GM13976 (cell line): ENCODE data around the gene YARS1.

Experiments
- DNase-seq: peaks from one replicate; pipeline ENCODE4 v3.0.0; 2012; ENCODE audit warnings: low spot score
- CTCF ChIP-seq: IDR thresholded peaks from 2 replicates; pipeline ENCODE4 v1.5.1; 2012; ENCODE audit warnings: borderline replicate concordance, mild to moderate bottlenecking; ENCODE audit not compliant: insufficient read depth; ENCODE audit errors: extremely low read depth, missing control alignments, control extremely low read depth
- in situ Hi-C: fragments of 300-500 bp; cut with MboI; formaldehyde crosslinking; loops from one replicate; pipeline ENCODE4 v1.12.0; 2022; ENCODE audit warnings: low sequenced_read_pairs, mixed read lengths, inconsistent platforms; ENCODE audit not compliant: unreplicated experiment

The YARS1 gene

DNA sequence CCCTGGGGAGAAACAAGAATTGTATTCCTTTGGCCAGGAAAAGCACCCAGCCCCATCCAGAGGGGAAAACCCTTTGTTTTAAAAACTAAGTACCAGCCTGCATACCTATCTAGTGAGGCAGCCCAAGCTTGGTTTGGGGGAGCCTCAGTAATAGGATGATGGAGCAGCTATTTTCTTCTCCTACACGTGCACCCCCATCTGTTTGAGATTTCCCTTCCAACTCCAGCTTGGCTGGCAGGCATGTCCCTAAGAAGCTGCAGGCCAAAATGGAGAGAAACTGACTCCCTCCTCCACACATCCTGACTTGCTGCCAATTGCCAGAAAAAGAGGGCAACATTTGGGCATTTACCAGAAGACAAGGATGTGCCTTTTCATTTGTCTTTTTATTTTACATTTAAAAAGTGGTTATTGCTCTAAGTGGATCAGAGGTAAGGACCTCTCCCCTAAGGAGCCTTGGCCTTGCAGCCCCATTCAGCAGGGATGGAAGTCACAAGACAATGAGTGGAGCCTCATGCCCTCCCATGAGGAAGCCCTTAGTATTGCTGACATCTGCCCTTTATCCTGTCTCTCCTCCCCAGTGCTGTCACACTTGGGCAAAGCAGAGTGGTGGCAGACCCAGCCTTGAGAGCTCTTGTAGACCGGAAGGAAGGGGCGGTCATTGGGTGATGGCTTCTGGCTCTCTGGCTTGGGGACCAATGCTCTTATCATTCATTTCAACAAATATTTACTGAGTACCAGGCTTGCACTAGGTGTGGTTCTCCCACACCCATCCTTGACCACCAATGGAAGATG, 44.9 kb upstream of the YARS1 start:
- no peak for TF ChIP-seq CTCF
- no peak for DNase-seq
- in situ Hi-C loops = no loop called here

DNA sequence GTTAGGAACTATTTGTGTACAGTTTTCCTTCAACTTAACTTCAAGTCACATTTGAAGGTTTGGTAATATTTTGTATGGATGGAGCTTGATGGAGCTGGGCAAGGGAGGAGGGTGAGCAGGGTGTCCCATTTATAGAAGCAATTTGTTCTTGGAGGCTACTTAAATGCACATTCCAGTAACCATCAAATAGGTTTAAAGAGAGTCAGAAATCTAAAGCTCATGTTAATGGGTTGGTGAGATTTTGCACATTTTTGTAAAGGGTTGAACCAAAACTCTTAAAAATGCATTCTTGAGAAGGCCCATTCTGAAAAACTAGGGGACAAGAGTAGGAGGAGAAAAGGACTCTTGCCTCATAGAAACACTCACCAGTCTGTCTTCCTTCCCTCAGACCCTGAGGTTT, 43.4 kb upstream of the YARS1 start:
- in situ Hi-C loops = no loop called here
- no peak for DNase-seq

DNA sequence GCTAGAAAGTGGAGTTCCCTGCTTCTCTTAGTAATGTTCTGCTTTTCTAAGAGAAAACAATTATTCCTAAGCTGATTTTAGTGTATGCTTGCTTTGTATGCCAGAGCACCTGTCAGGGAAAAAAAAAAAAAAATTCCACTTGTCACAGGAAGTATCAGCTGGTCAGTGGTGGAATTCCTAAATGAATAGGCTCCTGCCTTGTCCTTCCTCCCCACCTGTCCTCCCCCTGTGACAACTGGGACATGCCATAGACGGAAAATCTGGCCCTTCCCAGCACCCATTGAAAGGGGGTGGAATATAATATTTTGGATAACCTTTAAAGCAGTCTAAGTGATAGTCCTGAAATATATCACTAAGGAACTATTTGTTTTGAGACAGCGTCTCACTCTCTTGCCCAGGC, 42.8 kb upstream of the YARS1 start:
- DNase-seq = no peak
- TF ChIP-seq CTCF = no peak
- in situ Hi-C loops = no loop called here

More for the DNA sequence above, 43.4 kb upstream of the YARS1 start:
- TF ChIP-seq CTCF = no peak

DNA sequence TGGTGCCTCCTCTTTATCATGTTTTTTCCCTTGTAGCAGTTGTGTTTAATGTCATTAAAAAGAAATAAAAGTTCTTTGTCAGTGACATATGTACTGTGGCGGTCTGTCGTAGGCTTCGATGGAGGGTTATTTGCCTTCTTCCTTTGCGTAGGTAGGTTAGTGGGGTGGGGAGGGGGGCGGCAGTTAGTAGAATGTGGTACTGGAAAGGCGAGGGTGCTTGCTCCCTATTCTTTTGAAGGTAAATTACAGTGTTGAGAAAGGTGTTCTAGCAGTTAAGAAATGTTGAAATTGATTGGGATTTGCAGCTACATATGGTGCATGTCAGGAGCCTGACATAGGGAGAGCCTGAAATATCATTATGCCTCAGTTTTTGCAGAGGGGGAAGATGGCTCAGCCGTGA, 41.6 kb upstream of the YARS1 start:
- no peak for TF ChIP-seq CTCF
- no peak for DNase-seq
- in situ Hi-C loops = no loop called here

- DNase-seq = no peak
- TF ChIP-seq CTCF = no peak
- in situ Hi-C loops = no loop called here
Measured at GRCh38 chr1:32858136-32858535, 41.0 kb upstream of the YARS1 start.

DNA sequence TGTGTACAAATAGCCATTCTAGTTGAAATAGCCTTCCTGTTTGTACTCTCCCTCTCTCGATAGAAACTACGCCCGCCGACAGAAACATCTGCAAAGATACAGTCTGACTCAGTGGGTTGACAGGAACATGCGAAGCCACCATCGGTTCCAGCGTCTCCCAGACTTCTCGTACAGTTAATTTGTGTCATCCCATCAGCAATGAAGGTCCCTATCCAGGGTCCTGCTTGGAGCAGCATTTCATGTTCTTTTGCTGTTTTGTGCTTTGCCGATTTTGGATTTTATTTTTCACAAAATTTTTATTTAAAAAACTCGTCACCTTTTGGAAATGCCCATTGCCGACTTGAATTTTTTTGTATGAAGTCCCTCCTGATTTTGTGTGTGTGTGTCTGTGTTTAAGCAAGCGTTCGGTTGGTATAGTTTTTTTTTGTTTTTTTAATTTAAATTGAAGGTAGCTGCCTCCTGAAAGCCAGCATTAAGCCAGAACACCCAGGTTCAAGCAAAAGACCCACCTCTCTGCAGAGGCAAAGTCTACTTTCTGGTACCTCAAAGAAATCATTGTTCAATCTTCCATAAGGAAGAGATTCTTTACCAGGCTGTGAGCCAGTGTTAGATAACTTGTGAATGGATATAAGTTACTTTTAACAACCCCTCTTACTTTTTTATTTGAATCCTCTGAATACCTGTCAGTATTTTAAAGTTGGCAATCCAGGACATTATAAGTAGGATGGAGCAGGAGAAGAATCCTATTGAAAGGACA, 38.9 kb upstream of the YARS1 start:
- no peak for DNase-seq
- in situ Hi-C loops = no loop called here
- no peak for TF ChIP-seq CTCF
